GM12864 (cell line): ENCODE data around the gene DENND11.
A peak's percentile ranks its signal among the peaks of the same experiment; 100 is the strongest.

Experiments
- DNase-seq: peaks from one replicate; pipeline ENCODE4 v3.0.0-alpha.2; 2011; ENCODE audit warnings: low read depth
- H3K4me3 ChIP-seq: 2 replicates; pipeline ENCODE4 v1.5.1; 2011; ENCODE audit warnings: mild to moderate bottlenecking, low read depth, low read length, control low read depth
- CTCF ChIP-seq: IDR thresholded peaks from 2 replicates; pipeline ENCODE4 v1.5.1; 2011; ENCODE audit warnings: low read depth, mild to moderate bottlenecking, moderate library complexity, low read length, control low read depth, inconsistent platforms; ENCODE audit errors: missing control alignments

Gene DENND11

GRCh38 chr7:141674702-141675101 lies 27.3 kb downstream of the DENND11 start:
- DNase-seq: no peak
- no peak overlapping the region for H3K4me3 ChIP-seq
- peak; percentile 42 for TF ChIP-seq CTCF

GRCh38 chr7:141674171-141674671 lies 27.7 kb downstream of the DENND11 start:
- DNase-seq: no peak
- TF ChIP-seq CTCF: no peak
- no peak overlapping the region for H3K4me3 ChIP-seq

- DNase-seq: no peak
- TF ChIP-seq CTCF: no peak
These were observed 28.6 kb downstream of the DENND11 start for GRCh38 chr7:141673346-141673745.

GRCh38 chr7:141671705-141672496 lies 30.1 kb downstream of the DENND11 start:
- no peak for DNase-seq
- TF ChIP-seq CTCF: no peak
- no peak overlapping the region for H3K4me3 ChIP-seq

More at GRCh38 chr7:141673346-141673745, 28.6 kb downstream of the DENND11 start:
- no peak overlapping the region for H3K4me3 ChIP-seq

GRCh38 chr7:141668853-141669252 lies 33.1 kb downstream of the DENND11 start:
- no peak for DNase-seq

GRCh38 chr7:141666071-141666470 lies 35.9 kb downstream of the DENND11 start:
- DNase-seq: no peak
- no peak for TF ChIP-seq CTCF
- H3K4me3 ChIP-seq: no peak overlapping the region

More at GRCh38 chr7:141668853-141669252, 33.1 kb downstream of the DENND11 start:
- no peak for TF ChIP-seq CTCF
- no peak overlapping the region for H3K4me3 ChIP-seq
